ENCODE measurements around the gene CBL. TPM values are rescaled to one million over a fixed set of nuclear protein-coding genes. Genes with fewer than 3 reads are reported as not detected.
A peak's percentile ranks its signal among the peaks of the same experiment; 100 is the strongest.

The CBL gene
- total RNA-seq, 1 donor = 9.0 TPM

DNA sequence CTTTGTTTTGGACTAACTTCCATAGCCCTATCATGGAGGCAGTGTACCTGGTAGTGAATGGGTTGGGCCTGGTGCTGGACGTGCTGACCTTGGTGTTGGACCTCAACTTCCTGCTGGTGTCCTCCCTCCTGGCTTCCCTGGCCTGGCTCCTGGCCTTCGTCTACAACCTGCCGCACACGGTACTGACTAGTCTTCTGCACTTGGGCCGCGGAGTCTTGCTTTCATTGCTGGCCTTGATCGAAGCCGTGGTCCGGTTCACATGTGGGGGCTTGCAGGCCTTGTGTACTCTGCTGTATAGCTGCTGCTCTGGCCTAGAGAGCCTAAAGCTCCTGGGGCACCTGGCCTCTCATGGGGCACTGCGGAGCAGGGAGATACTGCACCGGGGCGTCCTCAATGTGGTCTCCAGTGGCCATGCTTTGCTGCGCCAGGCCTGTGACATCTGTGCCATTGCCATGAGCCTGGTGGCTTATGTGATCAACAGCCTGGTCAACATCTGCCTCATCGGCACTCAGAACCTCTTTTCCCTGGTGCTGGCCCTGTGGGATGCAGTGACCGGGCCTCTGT lies 129.0 kb downstream of the CBL start:
- peak overlapping the region; percentile 81 for H3K27ac ChIP-seq (ENCODE audit: low read depth, low read length)
- H3K4me2 ChIP-seq (ENCODE audit: insufficient read depth, low read length) = peak overlapping the region; percentile 94
- H3K36me3 ChIP-seq (ENCODE audit: insufficient read depth, low read length) = peaks cover 6% of the 10 kb centered on the region
- TF ChIP-seq, protein P1, sequence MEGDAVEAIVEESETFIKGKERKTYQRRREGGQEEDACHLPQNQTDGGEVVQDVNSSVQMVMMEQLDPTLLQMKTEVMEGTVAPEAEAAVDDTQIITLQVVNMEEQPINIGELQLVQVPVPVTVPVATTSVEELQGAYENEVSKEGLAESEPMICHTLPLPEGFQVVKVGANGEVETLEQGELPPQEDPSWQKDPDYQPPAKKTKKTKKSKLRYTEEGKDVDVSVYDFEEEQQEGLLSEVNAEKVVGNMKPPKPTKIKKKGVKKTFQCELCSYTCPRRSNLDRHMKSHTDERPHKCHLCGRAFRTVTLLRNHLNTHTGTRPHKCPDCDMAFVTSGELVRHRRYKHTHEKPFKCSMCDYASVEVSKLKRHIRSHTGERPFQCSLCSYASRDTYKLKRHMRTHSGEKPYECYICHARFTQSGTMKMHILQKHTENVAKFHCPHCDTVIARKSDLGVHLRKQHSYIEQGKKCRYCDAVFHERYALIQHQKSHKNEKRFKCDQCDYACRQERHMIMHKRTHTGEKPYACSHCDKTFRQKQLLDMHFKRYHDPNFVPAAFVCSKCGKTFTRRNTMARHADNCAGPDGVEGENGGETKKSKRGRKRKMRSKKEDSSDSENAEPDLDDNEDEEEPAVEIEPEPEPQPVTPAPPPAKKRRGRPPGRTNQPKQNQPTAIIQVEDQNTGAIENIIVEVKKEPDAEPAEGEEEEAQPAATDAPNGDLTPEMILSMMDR (IDR thresholded peaks at IDR 0.05; ENCODE audit: extremely low read depth, low read depth, low read length) = no peak
- H3K9me3 ChIP-seq (ENCODE audit: low read depth, low read length) = no peaks in the 10 kb centered on the region
- H3K27me3 ChIP-seq (ENCODE audit: insufficient read depth, low read length) = peaks cover 2% of the 10 kb centered on the region
- H2AFZ ChIP-seq (ENCODE audit: low read length) = peak overlapping the region; percentile 94
- H4K20me1 ChIP-seq (ENCODE audit: insufficient read depth, low read length) = peaks cover 12% of the 10 kb centered on the region
- DNase-seq (ENCODE audit: insufficient read length, low spot score, missing footprints) = no peak
- peaks cover 47% of the 10 kb centered on the region for H3K4me1 ChIP-seq (ENCODE audit: insufficient read depth, low read length)
- peak overlapping the region; percentile 92 for H3K4me3 ChIP-seq (ENCODE audit: insufficient read depth, low read length)
- H3K79me2 ChIP-seq (ENCODE audit: insufficient read depth, low read length) = peaks cover 28% of the 10 kb centered on the region

DNA sequence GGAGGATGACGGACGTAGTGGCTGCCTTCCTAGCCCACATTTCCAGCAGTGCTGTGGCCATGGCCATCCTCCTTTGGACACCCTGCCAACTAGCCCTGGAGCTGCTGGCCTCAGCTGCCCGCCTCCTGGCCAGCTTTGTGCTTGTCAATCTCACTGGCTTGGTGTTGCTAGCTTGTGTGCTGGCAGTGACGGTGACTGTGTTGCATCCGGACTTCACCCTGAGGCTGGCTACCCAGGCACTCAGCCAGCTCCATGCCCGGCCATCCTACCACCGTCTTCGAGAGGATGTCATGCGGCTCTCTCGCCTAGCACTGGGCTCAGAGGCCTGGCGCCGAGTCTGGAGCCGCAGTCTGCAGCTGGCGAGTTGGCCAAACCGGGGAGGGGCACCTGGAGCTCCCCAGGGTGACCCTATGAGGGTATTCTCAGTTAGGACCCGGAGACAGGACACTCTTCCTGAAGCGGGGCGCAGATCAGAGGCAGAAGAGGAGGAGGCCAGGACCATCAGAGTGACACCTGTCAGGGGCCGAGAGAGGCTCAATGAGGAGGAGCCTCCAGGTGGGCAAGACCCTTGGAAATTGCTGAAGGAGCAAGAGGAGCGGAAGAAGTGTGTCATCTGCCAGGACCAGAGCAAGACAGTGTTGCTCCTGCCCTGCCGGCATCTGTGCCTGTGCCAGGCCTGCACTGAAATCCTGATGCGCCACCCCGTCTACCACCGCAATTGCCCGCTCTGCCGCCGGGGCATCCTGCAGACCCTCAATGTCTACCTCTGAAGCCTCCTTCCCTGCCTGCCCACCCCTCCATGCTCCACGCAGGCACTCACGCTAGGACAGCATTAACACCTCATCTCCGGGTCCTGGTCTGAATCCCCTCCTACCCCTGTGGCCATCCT lies 129.8 kb downstream of the CBL start:
- Histone ChIP-seq H3K4me1 (ENCODE audit: insufficient read depth, low read length) (peaks cover 49% of the 10 kb centered on the region), H3K9me3 (ENCODE audit: low read depth, low read length) (no peaks in the 10 kb centered on the region), H4K20me1 (ENCODE audit: insufficient read depth, low read length) (peaks cover 12% of the 10 kb centered on the region), H2AFZ (ENCODE audit: low read length) (no peak overlapping the region), H3K36me3 (ENCODE audit: insufficient read depth, low read length) (peaks cover 6% of the 10 kb centered on the region), H3K4me2 (ENCODE audit: insufficient read depth, low read length) (peak overlapping the region; percentile 94), H3K27me3 (ENCODE audit: insufficient read depth, low read length) (peaks cover 1% of the 10 kb centered on the region), H3K27ac (ENCODE audit: low read depth, low read length) (no peak overlapping the region), H3K4me3 (ENCODE audit: insufficient read depth, low read length) (peak overlapping the region; percentile 92), H3K79me2 (ENCODE audit: insufficient read depth, low read length) (peaks cover 28% of the 10 kb centered on the region)
- DNase-seq (ENCODE audit: insufficient read length, low spot score, missing footprints) = no peak
- TF ChIP-seq, protein P1 (IDR thresholded peaks at IDR 0.05; ENCODE audit: extremely low read depth, low read depth, low read length) = no peak

DNA sequence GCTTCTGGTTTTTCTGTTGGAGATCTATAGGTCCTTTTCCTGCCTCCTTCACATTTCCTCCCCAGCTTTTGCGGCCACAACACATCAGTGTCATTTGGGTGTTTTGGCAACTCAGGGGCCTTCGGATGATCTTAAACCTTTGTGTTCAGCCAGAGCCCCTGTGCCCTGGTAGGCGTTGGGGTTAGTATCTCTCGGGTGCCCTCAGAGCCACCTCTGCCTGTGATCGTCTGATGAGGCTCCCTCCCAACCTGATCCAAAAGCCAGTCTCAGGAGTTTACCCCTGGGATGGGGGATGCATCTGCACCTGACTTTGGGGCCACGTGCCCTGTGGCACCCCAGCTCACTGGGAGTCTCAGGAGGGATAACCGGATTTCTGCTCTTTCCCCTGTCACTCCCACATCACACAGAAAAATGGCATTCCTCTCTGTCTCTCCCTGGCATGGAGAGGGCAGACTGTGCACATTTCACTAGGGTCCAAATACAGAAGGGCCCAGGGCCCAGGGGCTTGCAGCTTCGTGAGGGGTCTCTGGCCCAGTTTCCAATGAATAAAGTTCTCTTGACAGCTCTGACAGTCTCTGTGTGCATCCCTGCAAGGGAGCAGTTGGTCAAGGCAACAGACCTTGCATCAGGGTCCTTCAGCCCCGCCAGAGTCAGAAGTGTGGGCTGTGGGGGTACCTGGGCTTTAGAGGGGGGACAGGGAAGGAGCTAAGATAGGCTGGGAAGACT lies 130.8 kb downstream of the CBL start:
- Histone ChIP-seq H4K20me1 (ENCODE audit: insufficient read depth, low read length) (peaks cover 12% of the 10 kb centered on the region), H3K79me2 (ENCODE audit: insufficient read depth, low read length) (peaks cover 28% of the 10 kb centered on the region), H2AFZ (ENCODE audit: low read length) (peak overlapping the region; percentile 80)

More for the DNA sequence above, 130.8 kb downstream of the CBL start:
- TF ChIP-seq, protein P1 (IDR thresholded peaks at IDR 0.05; ENCODE audit: extremely low read depth, low read depth, low read length) = no peak
- Histone ChIP-seq H3K4me2 (ENCODE audit: insufficient read depth, low read length) (peak overlapping the region; percentile 82), H3K9me3 (ENCODE audit: low read depth, low read length) (no peaks in the 10 kb centered on the region), H3K36me3 (ENCODE audit: insufficient read depth, low read length) (peaks cover 6% of the 10 kb centered on the region), H3K4me3 (ENCODE audit: insufficient read depth, low read length) (peak overlapping the region; percentile 76), H3K4me1 (ENCODE audit: insufficient read depth, low read length) (peaks cover 51% of the 10 kb centered on the region), H3K27ac (ENCODE audit: low read depth, low read length) (no peak overlapping the region), H3K27me3 (ENCODE audit: insufficient read depth, low read length) (peaks cover 6% of the 10 kb centered on the region)
- no peak for DNase-seq (ENCODE audit: insufficient read length, low spot score, missing footprints)

All from osteoblast (primary cell).